ENCODE results near the gene CHEK2. TPM values are rescaled to one million over a fixed set of nuclear protein-coding genes. Genes with fewer than 3 reads are reported as not detected.

The CHEK2 gene
- total and polyA plus RNA-seq, 2 experiments from 2014 or later = 86.0 to 121 TPM

DNA sequence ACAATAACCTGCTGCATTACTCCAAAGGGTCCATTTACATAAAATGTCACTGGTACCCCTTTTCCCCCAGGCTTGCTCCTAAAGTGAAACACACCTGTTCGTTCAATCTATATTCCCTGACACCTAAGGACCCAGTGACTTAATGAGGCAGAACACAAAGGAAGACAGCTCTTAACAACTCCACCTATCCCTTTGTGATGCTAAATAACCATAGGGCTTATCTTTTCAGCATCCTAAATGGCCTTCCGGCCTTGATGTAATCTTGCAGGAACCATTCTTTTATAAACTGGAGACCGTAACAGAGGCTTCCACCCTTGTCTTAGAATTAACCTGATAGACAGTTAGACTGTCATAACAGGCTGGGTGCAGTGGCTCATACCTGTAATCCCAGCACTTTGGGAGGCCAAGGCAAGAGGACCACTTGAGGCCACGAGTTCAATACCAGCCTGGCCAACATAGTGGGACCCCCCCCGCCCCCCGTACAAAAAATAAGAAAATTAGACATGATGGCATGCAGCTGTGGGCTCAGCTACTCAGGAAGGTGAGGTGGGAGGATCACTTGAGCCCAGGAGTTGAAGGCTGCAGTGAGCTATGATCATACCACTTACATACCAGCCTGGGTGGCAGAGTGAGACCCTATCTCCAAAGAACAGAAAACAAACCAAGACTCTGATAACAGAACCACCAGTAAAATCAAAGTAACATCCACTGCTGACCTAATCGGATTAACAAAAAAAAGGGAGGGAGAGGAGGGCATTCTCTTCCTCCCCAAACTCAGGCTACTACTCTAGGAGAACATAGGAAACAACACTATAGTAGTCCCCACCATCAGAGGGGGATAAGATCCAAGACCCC lies 5.1 kb downstream of the CHEK2 start:
- Histone ChIP-seq H3K36me3 (ENCODE audit: insufficient read depth) (peaks cover 14% of the 10 kb centered on the region), H3K27me3 (ENCODE audit: insufficient read depth) (no peaks in the 10 kb centered on the region), H2AFZ (no peak overlapping the region), H3F3A (replicated peaks; ENCODE audit: low read depth) (peaks cover 4% of the 10 kb centered on the region; the same call in 1 of the 2 replicates), H3K9me2 (ENCODE audit: insufficient read depth) (no peaks in the 10 kb centered on the region), H3K79me2 (replicated peaks; ENCODE audit: insufficient read depth) (peaks cover 81% of the 10 kb centered on the region), H3K4me2 (peak overlapping the region; percentile 15), H3K4me1 (ENCODE audit: insufficient read depth) (peaks cover 27% of the 10 kb centered on the region), H3K4me3 (0 out of 2 replicates have a peak overlapping the region, but pooled peaks have one; percentile 1), H4K20me1 (replicated peaks; ENCODE audit: insufficient read depth) (no peaks in the 10 kb centered on the region; the same call in 1 of the 2 replicates), H3K27ac (ENCODE audit: low read depth) (peak overlapping the region; percentile 77)
- peaks cover 48% of the 10 kb centered on the region for H3K4me1 Mint-ChIP-seq
- ATAC-seq (peak; percentile 93), DNase-seq (ENCODE audit: low spot score) (peak; percentile 94)
- TF ChIP-seq JUNB (IDR thresholded peaks at IDR 0.05; ENCODE audit: unreplicated experiment) (no peak), EZH2 (IDR thresholded peaks at IDR 0.05; ENCODE audit: low read depth, unreplicated experiment) (no peak), EZH2phosphoT487 (IDR thresholded peaks at IDR 0.05; ENCODE audit: unreplicated experiment) (no peak), ZNF114 (CRISPR knock-in tag; IDR thresholded peaks at IDR 0.05) (no peak), POLR2AphosphoS5 (IDR thresholded peaks at IDR 0.05; ENCODE audit: low read depth) (no peak), NANOG (IDR thresholded peaks at IDR 0.05; ENCODE audit: borderline replicate concordance) (peak; percentile 80; the same call in 1 of the 2 replicates)
- H3K36me3 Mint-ChIP-seq (ENCODE audit: low read depth) = peaks cover 34% of the 10 kb centered on the region
- peak overlapping the region; percentile 88 for H3K27ac Mint-ChIP-seq
- H3K27me3 Mint-ChIP-seq (ENCODE audit: insufficient read depth, low read depth, poor library complexity) = no peaks in the 10 kb centered on the region
- peak overlapping the region; percentile 29; the same call in 2 of the 3 replicates for H3K4me3 Mint-ChIP-seq
- H3K9me3 Mint-ChIP-seq = no peaks in the 10 kb centered on the region

DNA sequence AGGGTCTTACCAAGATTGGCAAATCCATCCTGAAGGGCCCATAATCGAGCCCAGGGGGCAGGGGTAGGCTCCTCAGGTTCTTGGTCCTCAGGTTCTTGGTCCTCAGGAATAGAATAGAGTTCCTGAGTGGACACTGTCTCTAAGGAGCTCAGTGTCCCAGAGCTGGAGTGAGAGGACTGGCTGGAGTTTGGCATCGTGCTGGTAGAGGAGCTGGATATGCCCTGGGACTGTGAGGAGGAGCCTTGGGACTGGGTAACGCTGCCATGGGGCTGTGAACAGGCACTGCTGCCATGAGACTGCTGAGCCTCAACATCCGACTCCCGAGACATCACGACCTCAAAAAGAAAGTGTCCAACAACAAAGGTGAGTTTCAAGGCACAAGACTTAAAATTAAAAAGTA lies 7.2 kb downstream of the CHEK2 start:
- no peak overlapping the region for H3K4me2 ChIP-seq
- Mint-ChIP-seq H3K4me1 (peaks cover 43% of the 10 kb centered on the region), H3K4me3 (no peak overlapping the region), H3K9me3 (no peaks in the 10 kb centered on the region), H3K27ac (peak overlapping the region; percentile 28; the same call in 1 of the 2 replicates), H3K36me3 (ENCODE audit: low read depth) (peaks cover 42% of the 10 kb centered on the region), H3K27me3 (ENCODE audit: insufficient read depth, low read depth, poor library complexity) (peaks cover 2% of the 10 kb centered on the region)
- peaks cover 14% of the 10 kb centered on the region for H3K36me3 ChIP-seq (ENCODE audit: insufficient read depth)
- H3K27ac ChIP-seq (ENCODE audit: low read depth) = peak overlapping the region; percentile 68
- peaks cover 27% of the 10 kb centered on the region for H3K4me1 ChIP-seq (ENCODE audit: insufficient read depth)
- DNase-seq (ENCODE audit: low spot score) = no peak
- peaks cover 4% of the 10 kb centered on the region; the same call in 1 of the 2 replicates for H3F3A ChIP-seq (replicated peaks; ENCODE audit: low read depth)
- H3K4me3 ChIP-seq = no peak overlapping the region
- no peaks in the 10 kb centered on the region for H3K27me3 ChIP-seq (ENCODE audit: insufficient read depth)
- ATAC-seq = no peak
- peaks cover 62% of the 10 kb centered on the region for H3K79me2 ChIP-seq (replicated peaks; ENCODE audit: insufficient read depth)
- H3K9me2 ChIP-seq (ENCODE audit: insufficient read depth) = no peaks in the 10 kb centered on the region
- H4K20me1 ChIP-seq (replicated peaks; ENCODE audit: insufficient read depth) = no peaks in the 10 kb centered on the region; the same call in 1 of the 2 replicates
- no peak overlapping the region for H2AFZ ChIP-seq
- TF ChIP-seq ZNF114 (CRISPR knock-in tag; IDR thresholded peaks at IDR 0.05) = no peak
- TF ChIP-seq, protein P1, sequence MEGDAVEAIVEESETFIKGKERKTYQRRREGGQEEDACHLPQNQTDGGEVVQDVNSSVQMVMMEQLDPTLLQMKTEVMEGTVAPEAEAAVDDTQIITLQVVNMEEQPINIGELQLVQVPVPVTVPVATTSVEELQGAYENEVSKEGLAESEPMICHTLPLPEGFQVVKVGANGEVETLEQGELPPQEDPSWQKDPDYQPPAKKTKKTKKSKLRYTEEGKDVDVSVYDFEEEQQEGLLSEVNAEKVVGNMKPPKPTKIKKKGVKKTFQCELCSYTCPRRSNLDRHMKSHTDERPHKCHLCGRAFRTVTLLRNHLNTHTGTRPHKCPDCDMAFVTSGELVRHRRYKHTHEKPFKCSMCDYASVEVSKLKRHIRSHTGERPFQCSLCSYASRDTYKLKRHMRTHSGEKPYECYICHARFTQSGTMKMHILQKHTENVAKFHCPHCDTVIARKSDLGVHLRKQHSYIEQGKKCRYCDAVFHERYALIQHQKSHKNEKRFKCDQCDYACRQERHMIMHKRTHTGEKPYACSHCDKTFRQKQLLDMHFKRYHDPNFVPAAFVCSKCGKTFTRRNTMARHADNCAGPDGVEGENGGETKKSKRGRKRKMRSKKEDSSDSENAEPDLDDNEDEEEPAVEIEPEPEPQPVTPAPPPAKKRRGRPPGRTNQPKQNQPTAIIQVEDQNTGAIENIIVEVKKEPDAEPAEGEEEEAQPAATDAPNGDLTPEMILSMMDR (conservative IDR thresholded peaks at IDR 0.05; ENCODE audit: low read depth in 2 of 2) = no peak
- TF ChIP-seq CREB1 (CRISPR knock-in tag; IDR thresholded peaks at IDR 0.05; ENCODE audit: low read depth) = no peak
- TF ChIP-seq, protein P2, sequence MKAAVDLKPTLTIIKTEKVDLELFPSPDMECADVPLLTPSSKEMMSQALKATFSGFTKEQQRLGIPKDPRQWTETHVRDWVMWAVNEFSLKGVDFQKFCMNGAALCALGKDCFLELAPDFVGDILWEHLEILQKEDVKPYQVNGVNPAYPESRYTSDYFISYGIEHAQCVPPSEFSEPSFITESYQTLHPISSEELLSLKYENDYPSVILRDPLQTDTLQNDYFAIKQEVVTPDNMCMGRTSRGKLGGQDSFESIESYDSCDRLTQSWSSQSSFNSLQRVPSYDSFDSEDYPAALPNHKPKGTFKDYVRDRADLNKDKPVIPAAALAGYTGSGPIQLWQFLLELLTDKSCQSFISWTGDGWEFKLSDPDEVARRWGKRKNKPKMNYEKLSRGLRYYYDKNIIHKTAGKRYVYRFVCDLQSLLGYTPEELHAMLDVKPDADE (IDR thresholded peaks at IDR 0.05) = no peak
- TF ChIP-seq, protein P3, sequence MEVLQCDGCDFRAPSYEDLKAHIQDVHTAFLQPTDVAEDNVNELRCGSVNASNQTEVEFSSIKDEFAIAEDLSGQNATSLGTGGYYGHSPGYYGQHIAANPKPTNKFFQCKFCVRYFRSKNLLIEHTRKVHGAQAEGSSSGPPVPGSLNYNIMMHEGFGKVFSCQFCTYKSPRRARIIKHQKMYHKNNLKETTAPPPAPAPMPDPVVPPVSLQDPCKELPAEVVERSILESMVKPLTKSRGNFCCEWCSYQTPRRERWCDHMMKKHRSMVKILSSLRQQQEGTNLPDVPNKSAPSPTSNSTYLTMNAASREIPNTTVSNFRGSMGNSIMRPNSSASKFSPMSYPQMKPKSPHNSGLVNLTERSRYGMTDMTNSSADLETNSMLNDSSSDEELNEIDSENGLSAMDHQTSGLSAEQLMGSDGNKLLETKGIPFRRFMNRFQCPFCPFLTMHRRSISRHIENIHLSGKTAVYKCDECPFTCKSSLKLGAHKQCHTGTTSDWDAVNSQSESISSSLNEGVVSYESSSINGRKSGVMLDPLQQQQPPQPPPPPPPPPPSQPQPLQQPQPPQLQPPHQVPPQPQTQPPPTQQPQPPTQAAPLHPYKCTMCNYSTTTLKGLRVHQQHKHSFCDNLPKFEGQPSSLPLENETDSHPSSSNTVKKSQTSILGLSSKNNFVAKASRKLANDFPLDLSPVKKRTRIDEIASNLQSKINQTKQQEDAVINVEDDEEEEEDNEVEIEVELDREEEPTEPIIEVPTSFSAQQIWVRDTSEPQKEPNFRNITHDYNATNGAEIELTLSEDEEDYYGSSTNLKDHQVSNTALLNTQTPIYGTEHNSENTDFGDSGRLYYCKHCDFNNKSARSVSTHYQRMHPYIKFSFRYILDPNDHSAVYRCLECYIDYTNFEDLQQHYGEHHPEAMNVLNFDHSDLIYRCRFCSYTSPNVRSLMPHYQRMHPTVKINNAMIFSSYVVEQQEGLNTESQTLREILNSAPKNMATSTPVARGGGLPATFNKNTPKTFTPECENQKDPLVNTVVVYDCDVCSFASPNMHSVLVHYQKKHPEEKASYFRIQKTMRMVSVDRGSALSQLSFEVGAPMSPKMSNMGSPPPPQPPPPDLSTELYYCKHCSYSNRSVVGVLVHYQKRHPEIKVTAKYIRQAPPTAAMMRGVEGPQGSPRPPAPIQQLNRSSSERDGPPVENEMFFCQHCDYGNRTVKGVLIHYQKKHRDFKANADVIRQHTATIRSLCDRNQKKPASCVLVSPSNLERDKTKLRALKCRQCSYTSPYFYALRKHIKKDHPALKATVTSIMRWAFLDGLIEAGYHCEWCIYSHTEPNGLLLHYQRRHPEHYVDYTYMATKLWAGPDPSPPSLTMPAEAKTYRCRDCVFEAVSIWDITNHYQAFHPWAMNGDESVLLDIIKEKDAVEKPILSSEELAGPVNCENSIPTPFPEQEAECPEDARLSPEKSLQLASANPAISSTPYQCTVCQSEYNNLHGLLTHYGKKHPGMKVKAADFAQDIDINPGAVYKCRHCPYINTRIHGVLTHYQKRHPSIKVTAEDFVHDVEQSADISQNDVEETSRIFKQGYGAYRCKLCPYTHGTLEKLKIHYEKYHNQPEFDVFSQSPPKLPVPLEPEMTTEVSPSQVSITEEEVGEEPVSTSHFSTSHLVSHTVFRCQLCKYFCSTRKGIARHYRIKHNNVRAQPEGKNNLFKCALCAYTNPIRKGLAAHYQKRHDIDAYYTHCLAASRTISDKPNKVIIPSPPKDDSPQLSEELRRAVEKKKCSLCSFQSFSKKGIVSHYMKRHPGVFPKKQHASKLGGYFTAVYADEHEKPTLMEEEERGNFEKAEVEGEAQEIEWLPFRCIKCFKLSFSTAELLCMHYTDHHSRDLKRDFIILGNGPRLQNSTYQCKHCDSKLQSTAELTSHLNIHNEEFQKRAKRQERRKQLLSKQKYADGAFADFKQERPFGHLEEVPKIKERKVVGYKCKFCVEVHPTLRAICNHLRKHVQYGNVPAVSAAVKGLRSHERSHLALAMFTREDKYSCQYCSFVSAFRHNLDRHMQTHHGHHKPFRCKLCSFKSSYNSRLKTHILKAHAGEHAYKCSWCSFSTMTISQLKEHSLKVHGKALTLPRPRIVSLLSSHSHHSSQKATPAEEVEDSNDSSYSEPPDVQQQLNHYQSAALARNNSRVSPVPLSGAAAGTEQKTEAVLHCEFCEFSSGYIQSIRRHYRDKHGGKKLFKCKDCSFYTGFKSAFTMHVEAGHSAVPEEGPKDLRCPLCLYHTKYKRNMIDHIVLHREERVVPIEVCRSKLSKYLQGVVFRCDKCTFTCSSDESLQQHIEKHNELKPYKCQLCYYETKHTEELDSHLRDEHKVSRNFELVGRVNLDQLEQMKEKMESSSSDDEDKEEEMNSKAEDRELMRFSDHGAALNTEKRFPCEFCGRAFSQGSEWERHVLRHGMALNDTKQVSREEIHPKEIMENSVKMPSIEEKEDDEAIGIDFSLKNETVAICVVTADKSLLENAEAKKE (CRISPR knock-in tag; IDR thresholded peaks at IDR 0.05) = no peak
- TF ChIP-seq EZH2 (IDR thresholded peaks at IDR 0.05; ENCODE audit: low read depth, unreplicated experiment) = no peak
- TF ChIP-seq EZH2phosphoT487 (IDR thresholded peaks at IDR 0.05; ENCODE audit: unreplicated experiment) = no peak
- TF ChIP-seq STAT1 (IDR thresholded peaks at IDR 0.05; ENCODE audit: unreplicated experiment) = no peak
- no peak for TF ChIP-seq POLR2AphosphoS5 (IDR thresholded peaks at IDR 0.05; ENCODE audit: low read depth)
